ENCODE measurements around the gene NLRP8.
"Not testable (repeated sequence)": the region's sequence is repeated elsewhere in the genome, so short reads cannot be mapped to it uniquely, and the experiment has no call there.

The NLRP8 gene

GRCh38 chr19:55940306-55940705 lies 7.3 kb upstream of the NLRP8 start:
- H3K4me2 ChIP-seq (ENCODE audit: low read length): no peak overlapping the region
- no peak overlapping the region for H3K9ac ChIP-seq (ENCODE audit: low read length)
- no peaks in the 10 kb centered on the region for H3K27me3 ChIP-seq (ENCODE audit: low read depth, low read length)
- no peak overlapping the region for H2AFZ ChIP-seq (ENCODE audit: low read depth, low read length)
- H3K79me2 ChIP-seq (ENCODE audit: low read length): no peaks in the 10 kb centered on the region
- no peaks in the 10 kb centered on the region for H3K9me3 ChIP-seq (ENCODE audit: insufficient read depth, low read length)
- no peaks in the 10 kb centered on the region for H3K36me3 ChIP-seq (replicated peaks; ENCODE audit: low read depth, low read length)
- no peak overlapping the region for H3K27ac ChIP-seq (ENCODE audit: low read length)
- peaks cover 11% of the 10 kb centered on the region for H3K4me1 ChIP-seq (ENCODE audit: low read length)
- H4K20me1 ChIP-seq (ENCODE audit: insufficient read depth, low read length): no peaks in the 10 kb centered on the region
- no peak overlapping the region for H3K4me3 ChIP-seq (ENCODE audit: low read length)
- TF ChIP-seq EZH2phosphoT487 (IDR thresholded peaks at IDR 0.05; ENCODE audit: low read depth) (no peak), CTCF (IDR thresholded peaks at IDR 0.05; ENCODE audit: low read depth, low read length) (no peak)

GRCh38 chr19:55950566-55950965 lies 2.9 kb downstream of the NLRP8 start:
- H3K4me2 ChIP-seq (ENCODE audit: low read length); H3K4me1 ChIP-seq (ENCODE audit: low read length); H3K27me3 ChIP-seq (ENCODE audit: low read depth, low read length); H2AFZ ChIP-seq (ENCODE audit: low read depth, low read length); H3K27ac ChIP-seq (ENCODE audit: low read length); H3K9ac ChIP-seq (ENCODE audit: low read length); H4K20me1 ChIP-seq (ENCODE audit: insufficient read depth, low read length); H3K79me2 ChIP-seq (ENCODE audit: low read length); H3K4me3 ChIP-seq (ENCODE audit: low read length); H3K9me3 ChIP-seq (ENCODE audit: insufficient read depth, low read length); H3K36me3 ChIP-seq (replicated peaks; ENCODE audit: low read depth, low read length): not testable (repeated sequence)

GRCh38 chr19:55956431-55956830 lies 8.8 kb downstream of the NLRP8 start:
- H3K27ac ChIP-seq (ENCODE audit: low read length): no peak overlapping the region
- no peaks in the 10 kb centered on the region for H4K20me1 ChIP-seq (ENCODE audit: insufficient read depth, low read length)
- H3K9ac ChIP-seq (ENCODE audit: low read length): no peak overlapping the region
- no peaks in the 10 kb centered on the region for H3K79me2 ChIP-seq (ENCODE audit: low read length)
- no peak overlapping the region for H3K4me3 ChIP-seq (ENCODE audit: low read length)
- no peak overlapping the region for H3K4me2 ChIP-seq (ENCODE audit: low read length)
- no peaks in the 10 kb centered on the region for H3K9me3 ChIP-seq (ENCODE audit: insufficient read depth, low read length)
- H2AFZ ChIP-seq (ENCODE audit: low read depth, low read length): no peak overlapping the region
- no peaks in the 10 kb centered on the region for H3K4me1 ChIP-seq (ENCODE audit: low read length)
- H3K27me3 ChIP-seq (ENCODE audit: low read depth, low read length): no peaks in the 10 kb centered on the region
- H3K36me3 ChIP-seq (replicated peaks; ENCODE audit: low read depth, low read length): no peaks in the 10 kb centered on the region
- TF ChIP-seq CTCF (IDR thresholded peaks at IDR 0.05; ENCODE audit: low read depth, low read length) (no peak), EZH2phosphoT487 (IDR thresholded peaks at IDR 0.05; ENCODE audit: low read depth) (no peak)

- no peaks in the 10 kb centered on the region for H3K4me1 ChIP-seq (ENCODE audit: low read length)
- H3K4me2 ChIP-seq (ENCODE audit: low read length): no peak overlapping the region
- H3K79me2 ChIP-seq (ENCODE audit: low read length): no peaks in the 10 kb centered on the region
- H2AFZ ChIP-seq (ENCODE audit: low read depth, low read length): no peak overlapping the region
- H3K9ac ChIP-seq (ENCODE audit: low read length): no peak overlapping the region
- H3K9me3 ChIP-seq (ENCODE audit: insufficient read depth, low read length): no peaks in the 10 kb centered on the region
- H3K27ac ChIP-seq (ENCODE audit: low read length): no peak overlapping the region
- no peak overlapping the region for H3K4me3 ChIP-seq (ENCODE audit: low read length)
- no peaks in the 10 kb centered on the region for H3K27me3 ChIP-seq (ENCODE audit: low read depth, low read length)
- no peaks in the 10 kb centered on the region for H3K36me3 ChIP-seq (replicated peaks; ENCODE audit: low read depth, low read length)
- no peaks in the 10 kb centered on the region for H4K20me1 ChIP-seq (ENCODE audit: insufficient read depth, low read length)
- no peak for TF ChIP-seq EZH2phosphoT487 (IDR thresholded peaks at IDR 0.05; ENCODE audit: low read depth)
Observed at GRCh38 chr19:55958356-55958755, 10.7 kb downstream of the NLRP8 start.

GRCh38 chr19:55959996-55960675 lies 12.5 kb downstream of the NLRP8 start:
- H3K4me3 ChIP-seq (ENCODE audit: low read length): no peak overlapping the region
- H3K9ac ChIP-seq (ENCODE audit: low read length): no peak overlapping the region
- no peaks in the 10 kb centered on the region for H3K36me3 ChIP-seq (replicated peaks; ENCODE audit: low read depth, low read length)
- H2AFZ ChIP-seq (ENCODE audit: low read depth, low read length): no peak overlapping the region
- no peaks in the 10 kb centered on the region for H3K79me2 ChIP-seq (ENCODE audit: low read length)
- no peak for TF ChIP-seq EZH2phosphoT487 (IDR thresholded peaks at IDR 0.05; ENCODE audit: low read depth)
- TF ChIP-seq CTCF (IDR thresholded peaks at IDR 0.05; ENCODE audit: low read depth, low read length): no peak
- no peaks in the 10 kb centered on the region for H3K27me3 ChIP-seq (ENCODE audit: low read depth, low read length)
- H3K9me3 ChIP-seq (ENCODE audit: insufficient read depth, low read length): no peaks in the 10 kb centered on the region
- H3K4me1 ChIP-seq (ENCODE audit: low read length): no peaks in the 10 kb centered on the region
- H3K27ac ChIP-seq (ENCODE audit: low read length): no peak overlapping the region
- H3K4me2 ChIP-seq (ENCODE audit: low read length): no peak overlapping the region
- H4K20me1 ChIP-seq (ENCODE audit: insufficient read depth, low read length): no peaks in the 10 kb centered on the region
